Measurements from ENCODE around the gene LRRC75A.

Gene LRRC75A

GRCh38 chr17:16506188-16506587, 14.2 kb upstream of the LRRC75A start:
- Histone ChIP-seq H3K4me3 (ENCODE audit: severe bottlenecking) (no peak overlapping the region), H3K27me3 (ENCODE audit: insufficient read depth, poor library complexity, severe bottlenecking) (no peaks in the 10 kb centered on the region), H3K9me3 (ENCODE audit: severe bottlenecking) (no peaks in the 10 kb centered on the region), H3K36me3 (ENCODE audit: low read depth) (no peaks in the 10 kb centered on the region), H3K27ac (ENCODE audit: poor library complexity, severe bottlenecking) (no peak overlapping the region), H3K4me1 (ENCODE audit: insufficient read depth, poor library complexity, severe bottlenecking) (no peaks in the 10 kb centered on the region)
- ATAC-seq (ENCODE audit: low read depth) = no peak
- DNase-seq (ENCODE audit: low spot score) = no peak
- TF ChIP-seq CTCF (IDR thresholded peaks at IDR 0.05; ENCODE audit: poor library complexity, severe bottlenecking) = no peak

GRCh38 chr17:16504984-16505383, 13.0 kb upstream of the LRRC75A start:
- no peak overlapping the region for H3K27ac ChIP-seq (ENCODE audit: poor library complexity, severe bottlenecking)
- ATAC-seq (ENCODE audit: low read depth) (no peak), DNase-seq (ENCODE audit: low spot score) (no peak)
- H3K9me3 ChIP-seq (ENCODE audit: severe bottlenecking) = no peaks in the 10 kb centered on the region
- H3K4me3 ChIP-seq (ENCODE audit: severe bottlenecking) = no peak overlapping the region
- no peaks in the 10 kb centered on the region for H3K27me3 ChIP-seq (ENCODE audit: insufficient read depth, poor library complexity, severe bottlenecking)
- H3K36me3 ChIP-seq (ENCODE audit: low read depth) = no peaks in the 10 kb centered on the region
- no peak for TF ChIP-seq CTCF (IDR thresholded peaks at IDR 0.05; ENCODE audit: poor library complexity, severe bottlenecking)
- no peaks in the 10 kb centered on the region for H3K4me1 ChIP-seq (ENCODE audit: insufficient read depth, poor library complexity, severe bottlenecking)

GRCh38 chr17:16496820-16497489, 5.0 kb upstream of the LRRC75A start:
- Histone ChIP-seq H3K4me1 (ENCODE audit: insufficient read depth, poor library complexity, severe bottlenecking) (no peaks in the 10 kb centered on the region), H3K9me3 (ENCODE audit: severe bottlenecking) (no peaks in the 10 kb centered on the region), H3K27ac (ENCODE audit: poor library complexity, severe bottlenecking) (no peak overlapping the region), H3K4me3 (ENCODE audit: severe bottlenecking) (no peak overlapping the region), H3K36me3 (ENCODE audit: low read depth) (no peaks in the 10 kb centered on the region), H3K27me3 (ENCODE audit: insufficient read depth, poor library complexity, severe bottlenecking) (no peaks in the 10 kb centered on the region)
- ATAC-seq (ENCODE audit: low read depth) (no peak), DNase-seq (ENCODE audit: low spot score) (no peak)
- TF ChIP-seq CTCF (IDR thresholded peaks at IDR 0.05; ENCODE audit: poor library complexity, severe bottlenecking) = no peak

GRCh38 chr17:16495980-16496819, 4.2 kb upstream of the LRRC75A start:
- no peaks in the 10 kb centered on the region for H3K4me1 ChIP-seq (ENCODE audit: insufficient read depth, poor library complexity, severe bottlenecking)
- TF ChIP-seq CTCF (IDR thresholded peaks at IDR 0.05; ENCODE audit: poor library complexity, severe bottlenecking) = no peak
- no peaks in the 10 kb centered on the region for H3K36me3 ChIP-seq (ENCODE audit: low read depth)
- no peak for DNase-seq (ENCODE audit: low spot score)
- no peak overlapping the region for H3K27ac ChIP-seq (ENCODE audit: poor library complexity, severe bottlenecking)
- no peak for ATAC-seq (ENCODE audit: low read depth)
- H3K4me3 ChIP-seq (ENCODE audit: severe bottlenecking) = no peak overlapping the region
- H3K9me3 ChIP-seq (ENCODE audit: severe bottlenecking) = no peaks in the 10 kb centered on the region
- no peaks in the 10 kb centered on the region for H3K27me3 ChIP-seq (ENCODE audit: insufficient read depth, poor library complexity, severe bottlenecking)

- TF ChIP-seq CTCF (IDR thresholded peaks at IDR 0.05; ENCODE audit: poor library complexity, severe bottlenecking) = no peak
- no peaks in the 10 kb centered on the region for H3K4me1 ChIP-seq (ENCODE audit: insufficient read depth, poor library complexity, severe bottlenecking)
- no peaks in the 10 kb centered on the region for H3K27me3 ChIP-seq (ENCODE audit: insufficient read depth, poor library complexity, severe bottlenecking)
- no peak overlapping the region for H3K4me3 ChIP-seq (ENCODE audit: severe bottlenecking)
- DNase-seq (ENCODE audit: low spot score) = no peak
- no peaks in the 10 kb centered on the region for H3K36me3 ChIP-seq (ENCODE audit: low read depth)
- H3K27ac ChIP-seq (ENCODE audit: poor library complexity, severe bottlenecking) = no peak overlapping the region
- H3K9me3 ChIP-seq (ENCODE audit: severe bottlenecking) = no peaks in the 10 kb centered on the region
- ATAC-seq (ENCODE audit: low read depth) = no peak
These were observed 3.6 kb upstream of the LRRC75A start for GRCh38 chr17:16495561-16495960.
